ENCODE data around the gene SDC3. TPM values are rescaled to one million over a fixed set of nuclear protein-coding genes. Genes with fewer than 3 reads are reported as not detected.
A peak's percentile ranks its signal among the peaks of the same experiment; 100 is the strongest.

SDC3 gene
- total RNA-seq, 1 donor from 2014 or later, result 113 TPM

- H3K36me3 Mint-ChIP-seq (ENCODE audit: low read depth, unreplicated experiment), result no peaks in the 10 kb centered on the region
- Histone ChIP-seq H3K4me2 (ENCODE audit: low read length) (peak overlapping the region; percentile 36), H3K4me1 (ENCODE audit: insufficient read depth, low read length) (peaks cover 26% of the 10 kb centered on the region), H3K27ac (ENCODE audit: low read depth, low read length) (no peak overlapping the region), H4K20me1 (ENCODE audit: insufficient read depth, low read length) (no peaks in the 10 kb centered on the region), H2AFZ (ENCODE audit: low read depth, low read length) (no peak overlapping the region), H3K9me3 (ENCODE audit: insufficient read depth, low read depth, low read length) (no peaks in the 10 kb centered on the region), H3K9ac (ENCODE audit: low read length) (no peak overlapping the region), H3K36me3 (ENCODE audit: insufficient read depth, low read length) (no peaks in the 10 kb centered on the region), H3K79me2 (ENCODE audit: insufficient read depth, low read length) (no peaks in the 10 kb centered on the region), H3K4me3 (ENCODE audit: insufficient read depth, low read depth, low read length) (no peak overlapping the region), H3K27me3 (ENCODE audit: insufficient read depth, low read length) (no peaks in the 10 kb centered on the region)
- peaks cover 20% of the 10 kb centered on the region for H3K4me1 Mint-ChIP-seq (ENCODE audit: low read depth, unreplicated experiment)
- TF ChIP-seq CTCF (IDR thresholded peaks at IDR 0.05; ENCODE audit: insufficient read depth, low read depth, low read length), result no peak
- TF ChIP-seq EZH2 (IDR thresholded peaks at IDR 0.05; ENCODE audit: insufficient read depth, low read length), result no peak
- FAIRE-seq, result no peak
- no peak overlapping the region for H3K27ac Mint-ChIP-seq (ENCODE audit: unreplicated experiment)
- H3K27me3 Mint-ChIP-seq (ENCODE audit: low read depth, unreplicated experiment), result peaks cover 5% of the 10 kb centered on the region
- peak; percentile 42 for DNase-seq (ENCODE audit: low read depth)
- H3K9me3 Mint-ChIP-seq (ENCODE audit: unreplicated experiment), result no peaks in the 10 kb centered on the region
- no peak overlapping the region for H3K4me3 Mint-ChIP-seq (ENCODE audit: unreplicated experiment)
Measured at GRCh38 chr1:30856260-30856790, 52.2 kb downstream of the SDC3 start.

GRCh38 chr1:30855686-30856259 lies 52.8 kb downstream of the SDC3 start:
- Mint-ChIP-seq H3K4me1 (ENCODE audit: low read depth, unreplicated experiment) (peaks cover 20% of the 10 kb centered on the region), H3K36me3 (ENCODE audit: low read depth, unreplicated experiment) (no peaks in the 10 kb centered on the region)
- no peak for FAIRE-seq

More at GRCh38 chr1:30855686-30856259, 52.8 kb downstream of the SDC3 start:
- H4K20me1 ChIP-seq (ENCODE audit: insufficient read depth, low read length), result no peaks in the 10 kb centered on the region
- no peaks in the 10 kb centered on the region for H3K27me3 ChIP-seq (ENCODE audit: insufficient read depth, low read length)
- no peak overlapping the region for H3K4me3 Mint-ChIP-seq (ENCODE audit: unreplicated experiment)
- H3K36me3 ChIP-seq (ENCODE audit: insufficient read depth, low read length), result no peaks in the 10 kb centered on the region
- no peaks in the 10 kb centered on the region for H3K79me2 ChIP-seq (ENCODE audit: insufficient read depth, low read length)
- H3K9me3 Mint-ChIP-seq (ENCODE audit: unreplicated experiment), result no peaks in the 10 kb centered on the region
- H3K27ac ChIP-seq (ENCODE audit: low read depth, low read length), result no peak overlapping the region
- H3K4me3 ChIP-seq (ENCODE audit: insufficient read depth, low read depth, low read length), result no peak overlapping the region
- no peaks in the 10 kb centered on the region for H3K9me3 ChIP-seq (ENCODE audit: insufficient read depth, low read depth, low read length)
- peaks cover 5% of the 10 kb centered on the region for H3K27me3 Mint-ChIP-seq (ENCODE audit: low read depth, unreplicated experiment)
- H2AFZ ChIP-seq (ENCODE audit: low read depth, low read length), result no peak overlapping the region
- H3K4me1 ChIP-seq (ENCODE audit: insufficient read depth, low read length), result peaks cover 26% of the 10 kb centered on the region
- TF ChIP-seq EZH2 (IDR thresholded peaks at IDR 0.05; ENCODE audit: insufficient read depth, low read length), result no peak
- no peak for TF ChIP-seq CTCF (IDR thresholded peaks at IDR 0.05; ENCODE audit: insufficient read depth, low read depth, low read length)
- H3K27ac Mint-ChIP-seq (ENCODE audit: unreplicated experiment), result no peak overlapping the region
- DNase-seq (ENCODE audit: low read depth), result no peak
- H3K9ac ChIP-seq (ENCODE audit: low read length), result no peak overlapping the region
- H3K4me2 ChIP-seq (ENCODE audit: low read length), result peak overlapping the region; percentile 36

Measured in astrocyte (in vitro differentiated cells and primary cell).